Myocyte (in vitro differentiated cells): ENCODE data around the gene TMEM151B. TPM values are rescaled to one million over a fixed set of nuclear protein-coding genes. Genes with fewer than 3 reads are reported as not detected.
"Not testable (repeated sequence)": the region's sequence is repeated elsewhere in the genome, so short reads cannot be mapped to it uniquely, and the experiment has no call there.

Experiments
- DNase-seq: peaks from one replicate; pipeline ENCODE4 v3.0.0-alpha.2; 2012; ENCODE audit warnings: low read depth
- polyA plus RNA-seq: library from polyadenylated mRNA; unstranded; fragments of >200 nt; gene quantifications from one replicate; pipeline ENCODE4 v1.2.1, GENCODE V29; 2012; ENCODE audit warnings: missing spikeins
- total RNA-seq: library from RNA; depleted of rRNA; stranded (reverse); fragments of >200 nt; gene quantifications from 2 replicates; pipeline ENCODE4 v1.2.3, GENCODE V29; 2014

TMEM151B gene
- total RNA-seq = not detected in 2 replicates
- 0.34 TPM for polyA plus RNA-seq

- DNase-seq = no peak
Observed at GRCh38 chr6:44269921-44270525, at the start of gene TMEM151B. Gene TMEM151B (plus strand): TSS chr6:44270450. CDS start chr6:44270743, 293 bp downstream.

- no peak for DNase-seq
Observed at GRCh38 chr6:44220913-44221290, 49.3 kb upstream of the TMEM151B start.

- DNase-seq = peak; percentile 98
Observed at GRCh38 chr6:44221291-44221960, 48.8 kb upstream of the TMEM151B start.

GRCh38 chr6:44221961-44222335 lies 48.3 kb upstream of the TMEM151B start:
- no peak for DNase-seq

GRCh38 chr6:44222486-44223318 lies 47.5 kb upstream of the TMEM151B start:
- no peak for DNase-seq

GRCh38 chr6:44223319-44224028 lies 46.8 kb upstream of the TMEM151B start, which contains the start of gene SLC29A1:
Gene SLC29A1 (plus strand): TSS chr6:44223595. CDS start chr6:44227314, 3,719 bp downstream.
- peak; percentile 76 for DNase-seq

- DNase-seq = no peak
Observed at GRCh38 chr6:44224029-44224964, 46.0 kb upstream of the TMEM151B start.

GRCh38 chr6:44224965-44225305 lies 45.3 kb upstream of the TMEM151B start:
- no peak for DNase-seq

GRCh38 chr6:44225579-44226325 lies 44.5 kb upstream of the TMEM151B start:
- DNase-seq = no peak

GRCh38 chr6:44226368-44227147 lies 43.7 kb upstream of the TMEM151B start:
- no peak for DNase-seq

GRCh38 chr6:44227148-44227793 lies 43.0 kb upstream of the TMEM151B start:
- DNase-seq = no peak

GRCh38 chr6:44228031-44228430 lies 42.2 kb upstream of the TMEM151B start:
- no peak for DNase-seq

GRCh38 chr6:44228433-44228832 lies 41.8 kb upstream of the TMEM151B start:
- DNase-seq = no peak

- no peak for DNase-seq
Observed at GRCh38 chr6:44228836-44229235, 41.4 kb upstream of the TMEM151B start.

- DNase-seq = no peak
Observed at GRCh38 chr6:44229376-44230033, 40.7 kb upstream of the TMEM151B start.

- DNase-seq = no peak
Observed at GRCh38 chr6:44230034-44230675, 40.1 kb upstream of the TMEM151B start.

GRCh38 chr6:44231426-44231825 lies 38.8 kb upstream of the TMEM151B start:
- DNase-seq = not testable (repeated sequence)
